Central memory CD8-positive, alpha-beta T cell (primary cell): ENCODE data around the gene UVSSA.
A peak's percentile ranks its signal among the peaks of the same experiment; 100 is the strongest.

Experiments
- ATAC-seq: fragments of 150-1000 bp; cut with Tn5 transposase; replicated peaks from 2 replicates; pipeline ENCODE4 v1.10.0; 2022; ENCODE audit warnings: mild to moderate bottlenecking, moderate FRiP score, moderate number of reproducible peaks; ENCODE audit not compliant: poor library complexity, severe bottlenecking; ENCODE audit errors: extremely low read depth
- DNase-seq, 2 donors: peaks; one replicate each; pipeline ENCODE4 v3.0.0; 2021; ENCODE audit warnings: low spot score in 2 of 2
- H3K27ac Mint-ChIP-seq: one replicate; pipeline ENCODE4 v1.8.0; 2022; ENCODE audit warnings: low read depth, mild to moderate bottlenecking, moderate library complexity, mixed read lengths
- H3K27me3 Mint-ChIP-seq: one replicate; pipeline ENCODE4 v1.8.0; 2022; ENCODE audit warnings: mixed read lengths
- H3K36me3 Mint-ChIP-seq: one replicate; pipeline ENCODE4 v1.8.0; 2022; ENCODE audit warnings: mild to moderate bottlenecking, moderate library complexity, mixed read lengths; ENCODE audit not compliant: insufficient read depth
- H3K4me1 Mint-ChIP-seq: one replicate; pipeline ENCODE4 v1.8.0; 2022; ENCODE audit warnings: mixed read lengths
- H3K4me3 Mint-ChIP-seq: one replicate; pipeline ENCODE4 v1.8.0; 2022; ENCODE audit warnings: mild to moderate bottlenecking, moderate library complexity, mixed read lengths
- H3K9me3 Mint-ChIP-seq: one replicate; pipeline ENCODE4 v1.8.0; 2022; ENCODE audit warnings: mixed read lengths

Gene UVSSA, protein sequence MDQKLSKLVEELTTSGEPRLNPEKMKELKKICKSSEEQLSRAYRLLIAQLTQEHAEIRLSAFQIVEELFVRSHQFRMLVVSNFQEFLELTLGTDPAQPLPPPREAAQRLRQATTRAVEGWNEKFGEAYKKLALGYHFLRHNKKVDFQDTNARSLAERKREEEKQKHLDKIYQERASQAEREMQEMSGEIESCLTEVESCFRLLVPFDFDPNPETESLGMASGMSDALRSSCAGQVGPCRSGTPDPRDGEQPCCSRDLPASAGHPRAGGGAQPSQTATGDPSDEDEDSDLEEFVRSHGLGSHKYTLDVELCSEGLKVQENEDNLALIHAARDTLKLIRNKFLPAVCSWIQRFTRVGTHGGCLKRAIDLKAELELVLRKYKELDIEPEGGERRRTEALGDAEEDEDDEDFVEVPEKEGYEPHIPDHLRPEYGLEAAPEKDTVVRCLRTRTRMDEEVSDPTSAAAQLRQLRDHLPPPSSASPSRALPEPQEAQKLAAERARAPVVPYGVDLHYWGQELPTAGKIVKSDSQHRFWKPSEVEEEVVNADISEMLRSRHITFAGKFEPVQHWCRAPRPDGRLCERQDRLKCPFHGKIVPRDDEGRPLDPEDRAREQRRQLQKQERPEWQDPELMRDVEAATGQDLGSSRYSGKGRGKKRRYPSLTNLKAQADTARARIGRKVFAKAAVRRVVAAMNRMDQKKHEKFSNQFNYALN

DNA sequence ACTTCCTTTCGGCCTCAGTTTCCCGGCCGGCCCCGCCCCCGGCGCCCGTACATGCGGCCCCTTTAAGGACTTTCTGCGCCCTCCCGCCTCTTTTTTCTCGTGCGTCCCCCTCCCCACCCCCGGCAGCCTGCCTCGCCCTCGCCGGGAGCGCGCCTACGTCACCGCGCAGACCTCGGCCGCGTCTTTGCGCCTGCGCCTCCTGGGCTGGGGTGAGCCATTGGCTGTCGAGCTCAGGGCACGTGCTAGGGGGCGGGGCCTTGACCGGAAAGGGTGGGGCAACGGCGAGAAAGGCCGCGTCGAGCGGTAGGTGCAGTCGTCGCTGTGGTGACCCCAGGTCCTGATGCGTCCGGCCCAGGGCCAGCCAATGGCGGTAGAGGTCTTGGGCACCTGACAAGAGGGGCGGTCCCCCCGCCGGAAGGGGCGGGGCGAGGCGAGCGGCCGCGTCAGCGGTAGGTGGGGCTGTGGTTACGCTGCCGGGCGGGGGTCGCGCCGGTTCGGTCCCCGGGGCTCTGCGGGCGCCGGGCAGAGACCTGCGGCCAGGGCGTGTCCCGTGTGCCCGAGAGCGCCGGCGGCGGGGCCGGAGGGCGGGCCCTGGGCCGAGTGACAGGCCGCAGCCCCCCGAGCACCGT lies at the start of gene UVSSA:
UVSSA (plus strand) TSS at position 428 of the 629 bp plus-strand sequence. CDS start 884 bp downstream, outside the sequence.
- H3K4me1 Mint-ChIP-seq, result peaks cover 45% of the 10 kb centered on the region
- H3K9me3 Mint-ChIP-seq, result no peaks in the 10 kb centered on the region
- H3K36me3 Mint-ChIP-seq, result peaks cover 16% of the 10 kb centered on the region
- H3K4me3 Mint-ChIP-seq, result peak within 1 kb of the TSS; percentile 87
- DNase-seq, result peak; percentile 100
- peak within 1 kb of the TSS; percentile 90 for H3K27ac Mint-ChIP-seq
- ATAC-seq, result peak; percentile 94
- H3K27me3 Mint-ChIP-seq, result no peaks in the 10 kb centered on the region

DNA sequence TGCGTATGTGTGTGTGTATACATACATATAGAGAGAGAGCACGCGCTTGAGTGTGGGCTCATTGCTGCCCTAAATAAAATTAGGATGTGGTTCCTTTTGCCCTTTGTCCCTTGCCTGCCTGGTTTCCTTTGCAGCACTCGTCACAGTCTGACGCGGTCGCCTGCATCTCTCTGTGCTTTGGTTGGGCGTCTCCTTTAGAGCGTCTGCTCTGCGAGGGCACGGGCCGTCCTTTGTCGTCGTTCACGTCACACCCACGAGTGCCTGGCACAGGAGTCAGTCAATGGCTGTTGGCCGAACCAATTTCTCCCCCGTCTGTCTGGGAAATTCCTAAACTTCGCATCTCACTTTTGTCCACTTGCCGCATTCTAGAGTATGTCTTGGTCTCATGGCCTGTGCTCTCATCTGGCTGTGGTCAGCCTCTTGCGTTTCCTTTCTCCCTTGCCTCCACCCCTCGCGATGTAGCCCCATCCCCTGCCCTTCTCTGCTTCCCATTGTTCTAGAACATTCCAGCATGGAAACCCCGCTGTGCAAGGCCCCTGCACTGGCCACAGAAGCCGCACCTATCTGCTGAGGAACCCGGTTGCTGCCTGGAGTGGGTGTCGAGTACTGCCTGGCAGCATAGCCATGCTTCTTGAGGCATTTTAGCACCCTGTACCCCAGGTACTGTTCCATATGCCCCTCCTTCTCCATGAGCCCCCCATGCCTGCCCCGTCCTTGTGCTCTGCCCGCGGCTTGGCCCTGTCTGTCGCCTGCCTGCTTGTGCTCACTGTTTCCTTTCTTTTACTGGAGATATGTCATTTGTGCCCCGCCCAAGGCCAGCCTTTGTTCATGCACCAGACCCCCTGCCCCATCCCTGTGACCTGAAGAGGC lies 49.3 kb upstream of the UVSSA start:
- H3K36me3 Mint-ChIP-seq, result peaks cover 20% of the 10 kb centered on the region
- no peak for ATAC-seq
- H3K9me3 Mint-ChIP-seq, result no peaks in the 10 kb centered on the region
- DNase-seq, result no peak
- peaks cover 71% of the 10 kb centered on the region for H3K4me1 Mint-ChIP-seq
- H3K27ac Mint-ChIP-seq, result peak overlapping the region; percentile 67
- no peaks in the 10 kb centered on the region for H3K27me3 Mint-ChIP-seq
- no peak overlapping the region for H3K4me3 Mint-ChIP-seq

DNA sequence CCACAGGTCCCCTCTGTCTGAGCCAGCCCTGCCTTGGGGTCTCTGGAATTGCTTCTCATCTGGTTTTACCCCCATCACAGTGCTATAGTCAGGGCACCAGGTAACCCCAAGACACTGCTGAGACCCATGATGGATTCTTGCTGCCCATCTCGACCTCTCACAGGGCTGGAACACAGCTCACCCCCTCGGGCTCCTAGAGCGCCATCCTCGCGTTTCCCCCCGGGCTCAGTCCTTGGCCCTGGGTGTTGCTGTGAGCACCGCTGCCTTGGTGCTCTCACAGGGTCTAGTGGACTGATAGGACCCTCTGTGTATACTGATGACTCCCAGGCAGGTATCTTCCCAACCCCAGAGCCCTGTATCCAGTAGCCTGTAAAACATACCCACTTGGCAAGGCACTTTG lies 48.5 kb upstream of the UVSSA start:
- ATAC-seq (no peak), DNase-seq (no peak)
- Mint-ChIP-seq H3K4me3 (no peak overlapping the region), H3K36me3 (peaks cover 24% of the 10 kb centered on the region), H3K4me1 (peaks cover 71% of the 10 kb centered on the region), H3K9me3 (no peaks in the 10 kb centered on the region), H3K27ac (peak overlapping the region; percentile 67), H3K27me3 (no peaks in the 10 kb centered on the region)

DNA sequence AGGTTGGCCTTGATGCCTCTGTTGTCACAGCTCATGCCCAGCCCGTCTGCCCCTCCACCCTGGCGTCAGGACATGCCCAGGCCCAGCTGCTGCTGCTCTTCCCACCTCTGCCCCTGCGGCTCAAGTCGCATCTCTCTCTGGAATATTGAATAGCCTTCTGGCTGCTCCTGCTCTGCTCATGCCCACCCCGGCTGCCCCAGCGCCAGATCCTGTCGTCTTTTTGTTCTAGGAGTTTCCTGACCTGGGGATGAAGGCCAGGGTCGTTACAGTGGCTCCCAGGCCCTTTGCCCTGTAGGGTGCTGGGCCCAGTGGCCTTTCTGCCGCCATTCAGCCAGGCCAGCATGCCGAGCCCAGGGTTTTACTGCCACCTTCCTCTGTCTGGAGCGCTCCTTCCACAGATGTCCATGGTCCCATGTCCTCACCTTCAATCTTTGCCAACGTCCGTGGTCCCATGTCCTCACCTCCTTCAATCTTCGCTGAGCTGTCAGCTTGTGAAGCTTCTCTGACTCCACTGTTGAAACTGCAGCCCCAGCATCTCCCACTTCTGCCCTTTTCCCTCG lies 47.6 kb upstream of the UVSSA start:
- Mint-ChIP-seq H3K36me3 (peaks cover 25% of the 10 kb centered on the region), H3K27me3 (no peaks in the 10 kb centered on the region), H3K4me3 (no peak overlapping the region), H3K4me1 (peaks cover 67% of the 10 kb centered on the region), H3K27ac (peak overlapping the region; percentile 56), H3K9me3 (no peaks in the 10 kb centered on the region)
- no peak for ATAC-seq
- no peak for DNase-seq

DNA sequence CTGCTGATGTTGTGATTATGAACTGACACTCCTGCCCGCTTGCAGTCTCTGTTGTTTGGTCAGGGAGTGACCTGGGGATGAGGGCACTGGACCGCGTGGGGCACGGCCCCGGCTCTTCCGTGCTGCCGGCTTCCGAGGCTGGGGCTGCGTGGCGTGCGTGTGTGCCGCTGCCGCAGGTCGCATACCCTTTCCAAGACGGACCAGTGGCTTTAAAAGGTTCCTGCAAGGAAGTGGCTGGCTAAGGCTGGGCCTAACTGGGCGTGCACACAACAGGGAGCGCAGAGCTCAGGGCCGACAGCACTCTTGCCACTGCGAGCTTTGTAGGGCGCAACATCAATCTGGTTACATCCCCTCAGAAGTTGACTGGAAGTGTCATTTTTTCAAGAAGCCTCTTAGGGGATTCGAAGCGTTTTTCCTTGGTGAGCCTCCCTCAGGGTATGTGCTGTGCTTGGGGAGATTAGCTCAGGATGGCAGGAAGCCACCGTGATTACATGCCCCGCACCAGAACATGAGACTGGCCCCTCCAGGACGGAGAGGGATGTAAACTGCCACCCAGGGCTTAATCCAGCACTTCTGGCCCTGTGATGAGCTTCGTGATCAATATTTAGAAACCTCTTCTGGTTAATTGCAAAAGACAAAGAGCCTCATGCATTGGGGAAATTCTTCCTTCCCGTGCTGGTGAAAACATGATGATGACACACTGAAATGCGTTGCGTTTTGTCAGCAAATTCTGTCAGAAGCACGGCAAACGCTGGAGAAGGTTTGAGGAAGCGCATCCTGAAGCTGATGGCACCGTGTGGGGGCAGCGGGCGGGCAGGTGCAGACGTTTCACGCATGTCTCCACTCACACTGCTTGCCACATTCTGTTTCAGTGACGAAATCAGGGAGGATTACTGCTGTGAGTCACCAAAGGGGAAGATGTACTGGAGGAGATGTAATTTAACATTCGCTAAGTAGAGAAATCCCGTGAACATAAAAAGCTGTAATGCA lies 46.2 kb upstream of the UVSSA start:
- no peak overlapping the region for H3K4me3 Mint-ChIP-seq

DNA sequence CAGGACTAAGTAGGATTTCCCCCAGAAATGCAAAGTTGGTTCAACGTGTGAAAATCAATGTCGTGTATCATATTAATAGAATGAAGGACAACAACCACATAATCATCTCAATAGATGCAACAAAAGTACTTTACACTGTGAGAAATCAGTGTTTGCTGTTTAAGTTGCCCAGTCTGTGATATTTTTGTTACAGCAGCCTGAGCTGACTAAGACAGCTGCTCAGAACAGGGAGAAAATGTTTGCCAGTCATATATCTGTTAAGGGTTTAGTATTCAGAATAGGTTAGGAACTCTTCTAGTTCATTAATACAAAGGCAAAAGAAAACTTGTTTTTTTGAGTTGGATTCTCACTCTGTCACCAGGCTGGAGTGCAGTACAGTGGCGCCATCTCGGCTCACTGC lies 44.8 kb upstream of the UVSSA start:
- no peaks in the 10 kb centered on the region for H3K9me3 Mint-ChIP-seq
- H3K27ac Mint-ChIP-seq, result no peak overlapping the region
- H3K4me3 Mint-ChIP-seq, result no peak overlapping the region
- no peak for ATAC-seq
- peaks cover 67% of the 10 kb centered on the region for H3K4me1 Mint-ChIP-seq
- H3K36me3 Mint-ChIP-seq, result peaks cover 31% of the 10 kb centered on the region
- no peak for DNase-seq
- H3K27me3 Mint-ChIP-seq, result no peaks in the 10 kb centered on the region

More for the DNA sequence above, 46.2 kb upstream of the UVSSA start:
- Mint-ChIP-seq H3K27me3 (no peaks in the 10 kb centered on the region), H3K27ac (no peak overlapping the region), H3K4me1 (peaks cover 67% of the 10 kb centered on the region), H3K36me3 (peaks cover 24% of the 10 kb centered on the region), H3K9me3 (no peaks in the 10 kb centered on the region)
- DNase-seq, result no peak
- no peak for ATAC-seq

DNA sequence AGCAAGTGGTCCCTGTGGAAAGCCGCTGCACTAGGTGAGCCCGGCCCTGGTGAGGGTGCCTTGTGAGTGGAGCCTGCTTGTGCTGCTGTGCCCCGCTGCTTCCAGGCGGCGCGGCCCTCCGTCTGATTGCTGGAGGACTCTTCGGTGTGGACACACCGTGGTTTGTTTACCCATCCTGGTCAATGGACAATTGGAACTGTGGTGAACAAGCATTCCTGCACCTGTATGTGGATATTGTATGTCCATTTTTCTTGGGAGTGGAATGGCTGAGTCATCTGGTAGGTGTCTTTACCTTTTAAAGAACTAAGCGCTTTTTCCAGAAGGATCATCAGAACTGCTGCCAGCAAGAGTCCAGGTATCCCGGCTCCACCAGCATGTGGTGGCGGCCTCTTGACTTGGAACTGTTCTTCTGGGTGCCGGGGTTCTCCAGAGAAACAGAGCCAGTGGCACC lies 41.7 kb upstream of the UVSSA start:
- H3K27ac Mint-ChIP-seq, result no peak overlapping the region
- peaks cover 68% of the 10 kb centered on the region for H3K4me1 Mint-ChIP-seq

DNA sequence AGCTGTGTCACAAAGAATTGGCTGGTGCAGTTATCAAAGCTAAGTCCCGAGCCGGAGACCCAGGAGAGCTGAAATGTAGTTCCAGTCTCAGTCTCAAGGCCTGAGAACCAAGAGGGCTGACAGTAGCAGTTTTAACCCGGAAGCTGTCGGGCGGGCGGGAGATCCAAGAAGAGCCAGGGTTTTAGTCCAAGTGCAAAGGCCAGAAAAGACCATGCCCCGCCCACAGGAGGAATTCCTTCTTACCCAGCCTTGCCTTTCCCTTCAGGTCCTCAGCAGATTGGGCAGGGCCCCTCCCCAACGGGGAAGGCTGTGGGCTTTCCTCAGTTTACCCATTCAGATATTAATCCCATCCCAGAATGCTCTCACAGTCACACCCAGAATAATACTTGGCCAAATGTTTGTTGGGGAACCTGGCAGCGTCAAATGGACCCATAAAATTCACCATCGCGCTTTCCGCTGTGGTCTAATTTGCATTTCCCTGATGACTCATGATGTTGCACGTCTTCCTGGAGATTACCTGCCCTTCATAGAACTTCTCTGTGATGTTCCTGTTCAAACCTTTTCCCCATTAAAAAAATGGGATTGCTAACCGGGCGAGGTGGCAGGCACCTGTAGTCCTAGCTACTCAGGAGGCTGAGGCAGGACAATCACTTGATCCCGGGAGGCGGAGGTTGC lies 41.1 kb upstream of the UVSSA start:
- Mint-ChIP-seq H3K36me3 (peaks cover 24% of the 10 kb centered on the region), H3K4me3 (no peak overlapping the region), H3K4me1 (peaks cover 64% of the 10 kb centered on the region), H3K27me3 (no peaks in the 10 kb centered on the region), H3K9me3 (no peaks in the 10 kb centered on the region), H3K27ac (peak overlapping the region; percentile 71)
- ATAC-seq (no peak), DNase-seq (no peak)

More for the DNA sequence above, 41.7 kb upstream of the UVSSA start:
- no peaks in the 10 kb centered on the region for H3K27me3 Mint-ChIP-seq
- ATAC-seq, result no peak
- no peak for DNase-seq
- no peak overlapping the region for H3K4me3 Mint-ChIP-seq
- no peaks in the 10 kb centered on the region for H3K9me3 Mint-ChIP-seq
- peaks cover 28% of the 10 kb centered on the region for H3K36me3 Mint-ChIP-seq

DNA sequence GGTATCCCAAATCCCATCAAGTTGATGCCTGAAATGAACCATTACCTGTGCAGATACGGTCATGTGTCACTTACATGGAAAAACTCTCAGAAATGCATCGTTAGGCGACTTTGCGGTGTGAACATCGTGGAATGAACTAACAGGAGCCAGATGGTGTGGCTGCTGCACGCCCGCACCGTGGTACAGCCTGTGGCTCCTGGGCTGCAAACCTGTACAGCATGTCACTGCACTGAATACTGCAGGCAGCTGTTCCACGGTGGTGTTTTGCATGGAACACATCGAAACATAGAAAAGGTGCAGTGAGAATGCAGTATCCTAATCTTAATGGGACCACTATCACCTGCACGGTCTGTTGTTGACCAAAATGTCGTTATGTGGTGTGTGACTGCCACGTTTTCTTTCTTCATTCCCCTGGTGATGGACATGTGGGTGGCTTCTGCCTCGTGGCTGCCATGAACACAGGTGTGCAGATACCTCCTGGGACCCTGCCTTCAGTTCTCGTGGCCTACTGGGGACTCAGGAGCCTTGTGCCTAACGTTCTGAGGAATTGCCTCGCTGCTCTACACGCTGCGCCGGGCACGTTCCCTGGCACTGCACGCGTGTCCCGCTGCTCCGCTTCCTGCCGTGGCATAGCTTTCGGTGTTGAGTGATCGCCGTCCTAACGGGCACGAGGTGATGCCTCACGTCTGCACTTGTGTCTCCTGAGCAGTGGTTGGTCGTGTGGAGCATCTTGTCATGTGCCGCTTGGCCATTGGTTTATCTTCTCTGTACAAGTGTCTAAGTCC lies 38.9 kb upstream of the UVSSA start:
- ATAC-seq (no peak), DNase-seq (no peak)
- H3K27ac Mint-ChIP-seq, result peak overlapping the region; percentile 80
- H3K9me3 Mint-ChIP-seq, result no peaks in the 10 kb centered on the region
- no peaks in the 10 kb centered on the region for H3K27me3 Mint-ChIP-seq
- H3K4me3 Mint-ChIP-seq, result peak overlapping the region; percentile 75
- H3K4me1 Mint-ChIP-seq, result peaks cover 52% of the 10 kb centered on the region
- H3K36me3 Mint-ChIP-seq, result peaks cover 27% of the 10 kb centered on the region
